Germinal center (tissue), 1 donor: ENCODE results near the gene KCTD5.
"Not testable (repeated sequence)": the region's sequence is repeated elsewhere in the genome, so short reads cannot be mapped to it uniquely, and the experiment has no call there.

Source experiments
- DNase-seq: peaks from one replicate; pipeline ENCODE4 v3.0.0; 2012; ENCODE audit warnings: mixed read lengths, low spot score

Gene KCTD5, protein sequence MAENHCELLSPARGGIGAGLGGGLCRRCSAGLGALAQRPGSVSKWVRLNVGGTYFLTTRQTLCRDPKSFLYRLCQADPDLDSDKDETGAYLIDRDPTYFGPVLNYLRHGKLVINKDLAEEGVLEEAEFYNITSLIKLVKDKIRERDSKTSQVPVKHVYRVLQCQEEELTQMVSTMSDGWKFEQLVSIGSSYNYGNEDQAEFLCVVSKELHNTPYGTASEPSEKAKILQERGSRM

DNA sequence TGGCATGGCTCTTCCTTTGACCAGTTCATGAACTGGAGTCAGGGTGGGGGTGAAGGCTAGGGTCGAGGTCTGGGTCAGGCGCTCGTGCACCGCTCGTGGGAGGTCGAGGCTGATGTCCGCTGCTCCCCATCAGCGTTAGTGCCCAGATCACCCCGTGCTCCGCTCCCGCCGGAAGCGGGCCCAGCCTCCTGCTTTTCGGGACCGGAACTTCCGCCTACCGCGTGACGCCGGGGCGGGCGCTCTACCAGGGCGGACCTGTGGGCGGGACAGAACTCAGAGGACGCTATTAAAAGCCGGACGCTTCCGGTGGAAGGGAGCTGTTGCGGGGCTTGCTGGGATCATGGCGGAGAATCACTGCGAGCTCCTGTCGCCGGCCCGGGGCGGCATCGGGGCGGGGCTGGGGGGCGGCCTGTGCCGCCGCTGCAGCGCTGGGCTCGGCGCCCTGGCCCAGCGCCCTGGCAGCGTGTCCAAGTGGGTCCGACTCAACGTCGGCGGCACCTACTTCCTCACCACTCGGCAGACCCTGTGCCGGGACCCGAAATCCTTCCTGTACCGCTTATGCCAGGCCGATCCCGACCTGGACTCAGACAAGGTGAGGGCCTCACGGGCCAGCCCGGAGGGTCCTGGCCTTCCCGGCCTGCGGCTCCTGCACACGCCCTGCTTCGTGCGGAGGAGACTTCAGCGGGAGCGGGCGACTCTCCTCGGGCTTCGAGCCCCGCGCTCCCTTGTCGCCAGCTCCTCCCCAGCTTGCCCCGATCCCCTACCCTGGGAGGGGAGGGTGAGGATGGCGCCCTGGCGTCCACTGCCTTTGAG, at the start of gene KCTD5:
TSS of gene KCTD5 (plus strand) at position 315 of the 813 bp plus-strand sequence. CDS start at position 341, 26 bp downstream.
- peak; percentile 94 for DNase-seq

- DNase-seq = not testable (repeated sequence)
Measured at GRCh38 chr16:2639071-2639721, 43.1 kb upstream of the KCTD5 start.

GRCh38 chr16:2639722-2640072, 42.6 kb upstream of the KCTD5 start:
- DNase-seq = not testable (repeated sequence)

- DNase-seq = not testable (repeated sequence)
Measured at GRCh38 chr16:2642561-2642960, 39.8 kb upstream of the KCTD5 start.

GRCh38 chr16:2644754-2645453, 37.4 kb upstream of the KCTD5 start:
- DNase-seq = not testable (repeated sequence)

- not testable (repeated sequence) for DNase-seq
Measured at GRCh38 chr16:2651268-2651871, 31.0 kb upstream of the KCTD5 start.

GRCh38 chr16:2653915-2654314, 28.4 kb upstream of the KCTD5 start:
- DNase-seq = not testable (repeated sequence)

- not testable (repeated sequence) for DNase-seq
Measured at GRCh38 chr16:2654949-2655348, 27.4 kb upstream of the KCTD5 start.

- DNase-seq = no peak
Measured at GRCh38 chr16:2656985-2657384, 25.3 kb upstream of the KCTD5 start.

GRCh38 chr16:2657803-2658202, 24.5 kb upstream of the KCTD5 start:
- DNase-seq = not testable (repeated sequence)

DNA sequence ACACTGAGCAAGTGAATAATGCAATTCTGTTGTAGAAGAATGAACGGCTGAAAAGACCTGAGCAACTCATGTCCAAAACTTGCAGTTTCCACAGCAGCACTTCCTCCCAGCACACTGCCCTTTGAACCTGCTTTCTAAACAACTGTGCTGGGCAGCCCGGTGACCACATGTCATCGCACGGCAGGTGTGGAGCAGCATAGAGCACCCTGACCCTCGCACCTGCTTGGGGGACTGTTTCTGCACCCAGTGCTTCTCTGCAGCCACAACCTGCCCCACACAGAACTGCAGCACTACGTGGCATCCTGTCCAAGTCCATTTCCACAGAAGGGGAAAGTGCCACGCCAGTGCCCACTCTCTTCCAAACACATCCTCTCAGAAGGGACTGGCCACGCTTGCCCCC, 22.8 kb upstream of the KCTD5 start:
- DNase-seq = not testable (repeated sequence)

GRCh38 chr16:2660014-2660662, 22.2 kb upstream of the KCTD5 start:
- DNase-seq = not testable (repeated sequence)

GRCh38 chr16:2660755-2661373, 21.5 kb upstream of the KCTD5 start:
- not testable (repeated sequence) for DNase-seq

- DNase-seq = no peak
Measured at GRCh38 chr16:2663553-2664546, 18.5 kb upstream of the KCTD5 start.

DNA sequence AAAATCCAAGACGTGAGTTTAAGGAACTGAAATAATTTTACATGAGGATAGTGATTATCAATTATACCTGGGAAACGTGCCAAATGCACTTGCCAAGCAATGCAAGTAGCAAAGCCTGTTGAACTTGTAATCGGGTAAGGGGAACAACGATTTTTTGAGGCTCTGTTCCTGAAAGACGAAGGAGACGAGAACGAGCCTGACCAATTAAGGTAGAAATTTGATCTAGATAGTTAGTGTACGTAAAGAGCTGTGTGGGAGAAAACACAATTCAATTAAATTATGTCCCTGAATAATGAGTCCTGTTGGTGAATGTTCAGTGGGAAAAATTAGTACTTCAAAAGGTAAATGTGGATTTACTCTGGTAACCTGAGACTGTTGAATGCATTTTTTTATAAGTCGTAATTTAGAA, 17.7 kb upstream of the KCTD5 start:
- no peak for DNase-seq

GRCh38 chr16:2666671-2667070, 15.7 kb upstream of the KCTD5 start:
- not testable (repeated sequence) for DNase-seq

DNA sequence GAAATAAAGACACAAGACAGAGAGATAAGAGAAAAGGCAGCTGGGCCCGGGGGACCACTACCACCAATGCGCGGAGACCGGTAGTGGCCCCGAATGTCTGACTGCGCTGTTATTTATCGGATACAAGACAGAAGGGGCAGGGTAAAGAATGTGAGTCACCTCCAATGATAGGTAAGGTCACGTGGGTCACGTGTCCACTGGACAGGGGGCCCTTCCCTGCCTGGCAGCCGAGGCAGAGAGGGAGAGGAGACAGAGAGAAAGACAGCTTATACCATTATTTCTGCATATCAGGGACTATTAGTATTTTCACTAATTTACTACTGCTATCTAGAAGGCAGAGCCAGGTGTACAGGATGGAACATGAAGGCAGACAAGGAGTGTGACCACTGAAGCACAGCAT, 12.7 kb upstream of the KCTD5 start:
- DNase-seq = not testable (repeated sequence)

- DNase-seq = not testable (repeated sequence)
Measured at GRCh38 chr16:2670017-2670416, 12.3 kb upstream of the KCTD5 start.

DNA sequence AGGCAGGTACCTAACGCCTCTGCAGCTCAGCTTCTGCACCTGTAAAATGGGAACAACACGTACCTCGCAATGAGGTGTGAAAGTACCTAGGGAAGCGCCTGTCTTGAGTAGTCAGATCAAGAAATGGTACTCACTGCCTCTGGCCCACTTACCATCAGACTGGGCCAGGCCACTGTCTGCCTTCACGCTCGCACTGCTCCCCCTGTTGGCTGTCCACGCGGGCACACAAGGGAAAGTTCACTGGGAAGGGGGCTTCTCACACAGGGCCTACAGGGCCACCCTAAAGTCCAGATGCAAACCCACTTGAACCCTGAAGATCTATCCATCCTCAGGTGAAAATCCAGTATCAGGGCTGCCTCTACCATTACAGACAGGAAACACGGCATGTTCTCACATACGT, 11.1 kb upstream of the KCTD5 start:
- not testable (repeated sequence) for DNase-seq
